Ovary (tissue), 9 donors: Measurements from ENCODE around the gene PRDM12. TPM values are rescaled to one million over a fixed set of nuclear protein-coding genes. Genes with fewer than 3 reads are reported as not detected.

Experiments
- DNase-seq, 5 donors: peaks; one replicate each; pipeline ENCODE4 v3.0.0-alpha.2; 2019 to 2020
- H3K27ac ChIP-seq, 2 donors: fragments of 200-600 bp; one replicate each; pipeline versions ENCODE4 v1.5.1 to v1.8.0; 2019 to 2022
- H3K27me3 ChIP-seq: fragments of 200-600 bp; one replicate; pipeline ENCODE4 v1.8.0; 2022
- H3K36me3 ChIP-seq: fragments of 200-600 bp; sonication (generic); one replicate; pipeline ENCODE4 v1.5.1; 2019
- H3K4me1 ChIP-seq: one replicate; pipeline ENCODE4 v1.8.1; 2013; ENCODE audit warnings: mild to moderate bottlenecking, moderate library complexity; ENCODE audit not compliant: insufficient read depth
- H3K4me3 ChIP-seq: fragments of 200-600 bp; sonication (generic); one replicate; pipeline ENCODE4 v1.5.1; 2017
- H3K9me3 ChIP-seq, 2 donors: fragments of 200-600 bp in 1 of 2; sonication (generic) in 1 of 2; one replicate each; pipeline versions ENCODE4 v1.5.1 to v1.8.1; 2013 to 2019; ENCODE audit warnings: mild to moderate bottlenecking in 1 of 2, moderate library complexity in 1 of 2
- CTCF ChIP-seq, 3 donors: fragments of 450-650 bp in 2 of 3; fragments of 200-600 bp in 1 of 3; IDR thresholded peaks; one replicate each; pipeline versions ENCODE4 v1.5.1 to v1.8.0; 2016 to 2022; ENCODE audit warnings: antibody characterized with exemption in 3 of 3, mild to moderate bottlenecking in 1 of 3
- EP300 ChIP-seq: sonication (generic); formaldehyde crosslinking; IDR thresholded peaks from one replicate; pipeline ENCODE4 v1.6.1; 2017; ENCODE audit warnings: antibody characterized with exemption
- POLR2A ChIP-seq: fragments of 450-650 bp; IDR thresholded peaks from one replicate; pipeline ENCODE4 v1.6.1; 2017; ENCODE audit warnings: antibody characterized with exemption, mild to moderate bottlenecking, moderate library complexity
- WGBS, 3 donors: extraction: QIAGEN DNeasy Blood & Tissue Kit in 1 of 3; methylation state at CpG; one replicate each; pipeline versions ENCODE4 v1.1.5 to v1.1.7; 2013 to 2017; 5-methylcytosine and 5-hydroxymethylcytosine counted together
- intact Hi-C, 4 donors: fragments of 100-400 bp; cut with DNase I; formaldehyde crosslinking; loops; one replicate each; pipeline versions ENCODE4 v1.11.0 to v1.15.1; 2022 to 2023
- polyA plus RNA-seq, 2 donors: library from polyadenylated mRNA; stranded (reverse); fragments of 200-250 nt in 1 of 2; fragments of 350-450 nt in 1 of 2; fragmentation: Illumina TruSeq in 1 of 2; extraction: RNeasy Lipid Tissue Mini Kit (QIAGEN cat#74804) in 1 of 2; gene quantifications; one replicate each; pipeline ENCODE4 v1.2.3, GENCODE V29; 2013 to 2014
- total RNA-seq, 7 donors: library from RNA; depleted of rRNA in 2 of 7; stranded (reverse); fragments of >200 nt in 2 of 7; fragmentation: NEBNext Ultra II Directional in 3 of 7; extraction: Animal tissue kit (Norgen Biotek cat#: 25700) in 3 of 7; gene quantifications; one replicate each; pipeline versions ENCODE4 v1.1.0 to v1.2.4, GENCODE V29; 2016 to 2023
- donor health status: DM: no; HTN: no; CAD: no; lungs with moderate emphysema.
- donor health status: DM: no; HTN: no; CAD: no.
- donor health status: Bipolar disorder and iron deficiency.
- donor health status: DM: yes; HTN: yes; CAD: no.
- donor health status: DM: no; HTN: no; CAD: no.
- donor health status: DM: yes; HTN: yes; CAD: no.

PRDM12 gene
- total and polyA plus RNA-seq, 9 donors: not detected

DNA sequence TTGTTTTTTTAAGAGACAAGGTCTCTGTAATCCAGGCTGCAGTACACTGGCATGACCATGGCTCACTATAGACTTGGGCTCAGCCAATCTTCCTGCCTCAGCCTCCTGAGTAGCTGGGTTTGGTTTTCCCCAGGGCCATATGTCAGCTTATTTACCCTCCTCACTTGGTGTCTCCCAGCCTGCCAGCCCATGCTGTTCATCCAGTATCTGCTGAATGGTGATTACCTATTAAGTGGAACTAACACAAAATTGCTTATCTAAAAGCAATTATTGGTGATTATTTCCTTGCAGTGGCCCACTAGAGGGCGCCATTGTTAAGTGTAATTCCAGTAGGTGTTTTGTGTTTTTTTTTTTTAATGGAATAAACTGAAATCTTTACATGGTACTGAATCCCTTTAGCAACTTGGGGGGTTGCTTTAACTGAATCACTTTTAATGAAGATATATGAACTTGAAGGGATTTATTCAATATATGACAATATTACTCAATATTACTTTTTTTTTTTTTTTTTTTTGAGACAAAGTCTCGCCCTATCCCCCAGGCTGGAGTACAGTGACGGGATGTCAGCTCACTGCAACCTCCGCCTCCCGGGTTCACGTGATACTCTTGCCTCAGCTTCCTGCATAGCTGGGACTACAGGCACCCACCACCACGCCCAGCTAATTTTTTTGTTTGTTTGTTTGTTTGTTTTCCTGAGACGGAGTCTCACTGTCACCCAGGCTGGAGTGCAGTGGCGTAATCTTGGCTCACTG lies 43.0 kb downstream of the PRDM12 start:
- Histone ChIP-seq H3K27ac (no peak overlapping the region), H3K27me3 (no peaks in the 10 kb centered on the region), H3K36me3 (no peaks in the 10 kb centered on the region), H3K9me3 (no peaks in the 10 kb centered on the region), H3K4me3 (no peak overlapping the region), H3K4me1 (no peaks in the 10 kb centered on the region)
- no peak for TF ChIP-seq POLR2A
- TF ChIP-seq CTCF (IDR thresholded peaks at IDR 0.05): peak; percentile 66 to 80 (median 75)
- intact Hi-C loops: loop anchor here in 3 of 4 donors (5.0 to 10.0 kb wide), 4 partner anchors 155 to 337 kb away; partner anchors contain the start of gene FIBCD1 (in 1 of the 3)
- 49 to 55% (median 51%) methylated on average over 9 of the region's 9 CpGs for WGBS, 3 donors
- peak; percentile 44 to 80 (median 61) for DNase-seq

DNA sequence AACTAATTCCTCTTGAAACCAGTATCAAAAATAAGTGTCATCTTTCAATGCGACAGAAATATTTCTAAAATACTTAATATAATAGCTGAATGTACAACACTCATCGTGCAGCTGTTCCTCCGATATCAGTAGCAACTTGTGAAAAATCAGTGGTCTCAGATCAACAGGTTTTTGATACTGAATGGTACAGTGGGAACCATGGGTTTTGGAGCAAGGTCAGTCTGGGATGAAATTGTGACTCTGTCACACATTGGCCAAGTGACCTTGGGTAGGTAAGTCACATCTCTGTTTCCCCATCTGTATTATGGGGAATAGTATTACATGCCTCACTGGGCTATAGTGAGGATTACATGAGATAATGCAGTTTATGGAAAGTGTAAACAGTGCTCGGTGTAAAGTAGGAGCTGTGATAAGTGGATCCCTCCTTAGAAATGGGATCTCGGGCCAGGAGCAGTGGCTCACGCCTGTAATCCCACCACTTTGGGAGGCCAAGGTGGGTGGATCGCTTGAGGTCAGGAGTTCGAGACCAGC lies 46.5 kb downstream of the PRDM12 start:
- Histone ChIP-seq H3K4me3 (no peak overlapping the region), H3K27ac (no peak overlapping the region), H3K27me3 (no peaks in the 10 kb centered on the region), H3K4me1 (peaks cover 2% of the 10 kb centered on the region), H3K36me3 (no peaks in the 10 kb centered on the region), H3K9me3 (no peaks in the 10 kb centered on the region)
- TF ChIP-seq EP300 (no peak), POLR2A (no peak), CTCF (IDR thresholded peaks at IDR 0.05) (no peak)
- DNase-seq: no peak
- 65 to 75% (median 69%) methylated on average over 8 of the region's 8 CpGs for WGBS, 3 donors
- intact Hi-C loops: loop anchor here in 3 of 4 donors (2.0 to 10.0 kb wide), 3 partner anchors 54 to 152 kb away; no protein-coding TSS in a partner anchor

DNA sequence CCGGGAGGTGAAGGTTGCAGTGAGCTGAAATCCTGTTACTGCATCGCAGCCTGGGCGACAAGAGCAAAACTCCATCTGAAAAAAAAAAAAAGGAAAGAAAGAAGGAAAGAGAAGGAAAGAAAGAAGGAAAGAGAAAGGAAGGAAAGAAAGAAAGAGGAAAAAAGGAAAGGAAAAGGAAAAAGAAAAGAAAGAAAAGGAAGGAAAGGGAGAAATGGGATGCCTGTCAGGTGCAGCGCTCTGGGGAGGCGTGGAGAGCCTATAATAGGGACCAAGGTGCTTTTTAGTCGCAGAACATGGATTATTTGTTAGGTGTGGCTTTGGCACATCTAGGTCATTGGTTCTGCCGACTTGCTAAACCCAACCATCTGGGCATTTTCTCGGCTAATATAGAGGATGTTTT lies 47.1 kb downstream of the PRDM12 start:
- H3K9me3 ChIP-seq: no peaks in the 10 kb centered on the region
- H3K36me3 ChIP-seq: no peaks in the 10 kb centered on the region
- H3K27ac ChIP-seq: no peak overlapping the region
- H3K27me3 ChIP-seq: no peaks in the 10 kb centered on the region
- no peak overlapping the region for H3K4me3 ChIP-seq
- intact Hi-C loops: loop anchor here in 3 of 4 donors (2.0 to 10.0 kb wide), 3 partner anchors 53 to 151 kb away; no protein-coding TSS in a partner anchor
- 77 to 87% (median 84%) methylated on average over 8 of the region's 8 CpGs for WGBS, 3 donors
- no peak for DNase-seq
- peaks cover 2% of the 10 kb centered on the region for H3K4me1 ChIP-seq
- TF ChIP-seq CTCF (IDR thresholded peaks at IDR 0.05) (no peak), EP300 (no peak), POLR2A (no peak)

- Histone ChIP-seq H3K36me3 (no peaks in the 10 kb centered on the region), H3K4me3 (peak overlapping the region; percentile 98), H3K27ac (peak overlapping the region; percentile 95 to 98), H3K9me3 (no peaks in the 10 kb centered on the region), H3K4me1 (peaks cover 2% of the 10 kb centered on the region), H3K27me3 (no peaks in the 10 kb centered on the region)
- intact Hi-C loops: loop anchor here in 2 of 4 donors (5.0 to 10.0 kb wide), 2 partner anchors 52 to 150 kb away; no protein-coding TSS in a partner anchor
- TF ChIP-seq CTCF (IDR thresholded peaks at IDR 0.05) (peak in 2 of 3 donors; percentile 15 to 16), POLR2A (peak; percentile 64), EP300 (no peak)
- 0 to 1% (median 1%) methylated on average over 63 to 68 of the region's 68 CpGs for WGBS, 3 donors
- peak; percentile 98 to 99 (median 98) for DNase-seq
These were observed 48.3 kb downstream of the PRDM12 start for GRCh38 chr9:130712564-130713285.
